GM13976 (cell line): ENCODE data around the gene DELE1.

Experiments used
- DNase-seq: peaks from one replicate; pipeline ENCODE4 v3.0.0; 2012; ENCODE audit warnings: low spot score
- CTCF ChIP-seq: IDR thresholded peaks from 2 replicates; pipeline ENCODE4 v1.5.1; 2012; ENCODE audit warnings: borderline replicate concordance, mild to moderate bottlenecking; ENCODE audit not compliant: insufficient read depth; ENCODE audit errors: extremely low read depth, missing control alignments, control extremely low read depth
- in situ Hi-C: fragments of 300-500 bp; cut with MboI; formaldehyde crosslinking; loops from one replicate; pipeline ENCODE4 v1.12.0; 2022; ENCODE audit warnings: low sequenced_read_pairs, mixed read lengths, inconsistent platforms; ENCODE audit not compliant: unreplicated experiment

The DELE1 gene

DNA sequence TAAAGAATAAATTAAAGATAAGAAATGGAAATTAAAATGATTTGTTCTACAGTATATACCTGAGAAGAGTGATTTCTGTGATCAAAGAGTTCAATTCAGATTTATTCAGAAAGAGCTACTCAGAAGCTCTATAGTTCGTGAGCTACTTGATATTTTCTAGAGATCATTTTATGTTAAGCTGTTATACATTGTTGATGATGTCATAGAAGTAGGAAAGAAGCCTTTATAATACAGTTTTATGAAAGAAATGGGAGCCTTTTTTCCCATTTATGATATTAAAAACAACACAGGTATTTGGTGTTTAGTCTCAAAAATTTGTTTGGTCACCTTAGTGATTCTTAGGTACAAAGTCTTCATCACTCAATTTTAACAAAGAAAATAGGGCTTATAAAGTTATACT, 66.0 kb downstream of the DELE1 start:
- no peak for DNase-seq
- no peak for TF ChIP-seq CTCF
- in situ Hi-C loops = loop anchor here (10.0 to 25.0 kb wide), 2 partner anchors 145 to 573 kb away; no protein-coding TSS in a partner anchor
